Fibroblast of lung (primary cell): ENCODE results near the gene PARD6B.

Experiments
- EZH2 ChIP-seq: IDR thresholded peaks from 2 replicates; pipeline ENCODE4 v1.5.1; 2012; ENCODE audit warnings: low read length, control low read depth, mild to moderate bottlenecking; ENCODE audit errors: missing control alignments
- TF ChIP-seq, protein P1 (sequence below), 2 donors: IDR thresholded peaks in 1 of 2; conservative IDR thresholded peaks in 1 of 2; 1 replicate in 1 of 2; 2 replicates in 1 of 2; pipeline ENCODE4 v1.5.1; 2011 to 2012; ENCODE audit warnings: low read length in 2 of 2, control low read depth in 1 of 2, inconsistent platforms in 1 of 2, low read depth in 1 of 2, mild to moderate bottlenecking in 1 of 2

DNA sequence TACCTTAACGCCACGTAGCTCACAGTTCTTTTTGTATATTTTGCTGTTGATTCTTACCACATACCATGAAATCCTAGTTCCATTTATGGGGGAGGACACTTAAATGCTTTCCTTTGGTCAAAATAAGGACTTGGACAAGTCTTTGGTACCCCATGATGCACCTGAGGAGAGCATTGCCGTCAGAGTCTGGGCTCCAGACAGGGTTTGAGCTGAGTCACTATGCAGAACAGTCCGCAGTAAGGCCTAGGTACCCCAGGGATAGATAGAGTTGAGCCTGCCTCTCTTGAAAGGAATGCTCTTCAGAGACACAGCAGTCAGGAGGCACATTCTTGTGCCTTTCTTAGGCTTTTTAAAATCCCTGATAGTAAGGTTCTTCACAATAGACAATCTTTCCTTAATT lies 6.0 kb downstream of the PARD6B start:
- TF ChIP-seq, protein P1, sequence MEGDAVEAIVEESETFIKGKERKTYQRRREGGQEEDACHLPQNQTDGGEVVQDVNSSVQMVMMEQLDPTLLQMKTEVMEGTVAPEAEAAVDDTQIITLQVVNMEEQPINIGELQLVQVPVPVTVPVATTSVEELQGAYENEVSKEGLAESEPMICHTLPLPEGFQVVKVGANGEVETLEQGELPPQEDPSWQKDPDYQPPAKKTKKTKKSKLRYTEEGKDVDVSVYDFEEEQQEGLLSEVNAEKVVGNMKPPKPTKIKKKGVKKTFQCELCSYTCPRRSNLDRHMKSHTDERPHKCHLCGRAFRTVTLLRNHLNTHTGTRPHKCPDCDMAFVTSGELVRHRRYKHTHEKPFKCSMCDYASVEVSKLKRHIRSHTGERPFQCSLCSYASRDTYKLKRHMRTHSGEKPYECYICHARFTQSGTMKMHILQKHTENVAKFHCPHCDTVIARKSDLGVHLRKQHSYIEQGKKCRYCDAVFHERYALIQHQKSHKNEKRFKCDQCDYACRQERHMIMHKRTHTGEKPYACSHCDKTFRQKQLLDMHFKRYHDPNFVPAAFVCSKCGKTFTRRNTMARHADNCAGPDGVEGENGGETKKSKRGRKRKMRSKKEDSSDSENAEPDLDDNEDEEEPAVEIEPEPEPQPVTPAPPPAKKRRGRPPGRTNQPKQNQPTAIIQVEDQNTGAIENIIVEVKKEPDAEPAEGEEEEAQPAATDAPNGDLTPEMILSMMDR (conservative IDR thresholded peaks at IDR 0.05 in 1 of 2, IDR thresholded peaks at IDR 0.05 in 1 of 2; ENCODE audit: low read depth in 1 of 2, low read length in 2 of 2), result no peak
- no peak for TF ChIP-seq EZH2
